Measurements from ENCODE around the gene REEP1. TPM values are rescaled to one million over a fixed set of nuclear protein-coding genes. Genes with fewer than 3 reads are reported as not detected.
A peak's percentile ranks its signal among the peaks of the same experiment; 100 is the strongest.
"Not testable (repeated sequence)": the region's sequence is repeated elsewhere in the genome, so short reads cannot be mapped to it uniquely, and the experiment has no call there.

The REEP1 gene
- total RNA-seq, 4 donors from 2014 or later: 0.39 to 3.3 (median 1.7) TPM

- Histone ChIP-seq H3K4me1 (peaks cover 0 to 7% (median 0%) of the 10 kb centered on the region in 4 donors), H3K36me3 (no peaks in the 10 kb centered on the region), H3K4me3 (no peak overlapping the region), H3K27ac (peak overlapping the region in 1 of 4 donors; percentile 19), H3K27me3 (no peaks in the 10 kb centered on the region), H3K9me3 (no peaks in the 10 kb centered on the region)
- WGBS, 2 donors: 58 to 73% methylated on average over 10 of the region's 10 CpGs
- TF ChIP-seq EP300 (IDR thresholded peaks at IDR 0.05) (no peak), CTCF (IDR thresholded peaks at IDR 0.05) (peak in 1 of 5 experiments; percentile 16)
- DNase-seq (ENCODE audit: low spot score in 2 of 2): no peak
These were observed 87.6 kb downstream of the REEP1 start for GRCh38 chr2:86249579-86250391.

- Histone ChIP-seq H3K9me3 (no peaks in the 10 kb centered on the region), H3K36me3 (no peaks in the 10 kb centered on the region), H3K4me3 (no peak overlapping the region), H3K4me1 (peaks cover 0 to 7% (median 0%) of the 10 kb centered on the region in 4 donors), H3K27ac (no peak overlapping the region), H3K27me3 (no peaks in the 10 kb centered on the region)
- 82 to 85% methylated on average over 6 of the region's 6 CpGs for WGBS, 2 donors
- TF ChIP-seq CTCF (IDR thresholded peaks at IDR 0.05) (no peak), POLR2A (IDR thresholded peaks at IDR 0.05) (no peak), EP300 (IDR thresholded peaks at IDR 0.05) (no peak)
- DNase-seq (ENCODE audit: low spot score in 2 of 2): no peak
These were observed 88.2 kb downstream of the REEP1 start for GRCh38 chr2:86249176-86249575.

- not testable (repeated sequence) for H3K27ac ChIP-seq, H3K4me1 ChIP-seq
- 87 to 98% methylated on average over 5 of the region's 5 CpGs for WGBS, 2 donors
These were observed 92.2 kb downstream of the REEP1 start for GRCh38 chr2:86245222-86245621.

GRCh38 chr2:86244781-86245180 lies 92.6 kb downstream of the REEP1 start:
- H3K4me1 ChIP-seq; DNase-seq (ENCODE audit: low spot score in 2 of 2); H3K27ac ChIP-seq; H3K27me3 ChIP-seq; H3K4me3 ChIP-seq; H3K36me3 ChIP-seq; H3K9me3 ChIP-seq: not testable (repeated sequence)
- WGBS, 2 donors: 93 to 99% methylated on average over 5 of the region's 5 CpGs

More at GRCh38 chr2:86245222-86245621, 92.2 kb downstream of the REEP1 start:
- DNase-seq (ENCODE audit: low spot score in 2 of 2); H3K27me3 ChIP-seq; H3K9me3 ChIP-seq; H3K4me3 ChIP-seq; H3K36me3 ChIP-seq: not testable (repeated sequence)

- 78 to 79% methylated on average over 5 of the region's 5 CpGs for WGBS, 2 donors
- H3K36me3 ChIP-seq: no peaks in the 10 kb centered on the region
- no peaks in the 10 kb centered on the region for H3K27me3 ChIP-seq
- TF ChIP-seq EP300 (IDR thresholded peaks at IDR 0.05) (no peak), POLR2A (IDR thresholded peaks at IDR 0.05) (no peak), CTCF (IDR thresholded peaks at IDR 0.05) (no peak)
- H3K27ac ChIP-seq: no peak overlapping the region
- H3K4me1 ChIP-seq: no peaks in the 10 kb centered on the region
- DNase-seq (ENCODE audit: low spot score in 2 of 2): no peak
- H3K4me3 ChIP-seq: no peak overlapping the region
- no peaks in the 10 kb centered on the region for H3K9me3 ChIP-seq
These were observed 93.3 kb downstream of the REEP1 start for GRCh38 chr2:86243950-86244733.

GRCh38 chr2:86243272-86243671 lies 94.2 kb downstream of the REEP1 start:
- TF ChIP-seq CTCF (IDR thresholded peaks at IDR 0.05): no peak
- TF ChIP-seq POLR2A (IDR thresholded peaks at IDR 0.05): no peak
- TF ChIP-seq EP300 (IDR thresholded peaks at IDR 0.05): no peak
- Histone ChIP-seq H3K27ac (no peak overlapping the region), H3K27me3 (no peaks in the 10 kb centered on the region), H3K9me3 (no peaks in the 10 kb centered on the region), H3K36me3 (no peaks in the 10 kb centered on the region), H3K4me3 (no peak overlapping the region), H3K4me1 (no peaks in the 10 kb centered on the region)
- DNase-seq (ENCODE audit: low spot score in 2 of 2): no peak
- WGBS, 2 donors: 91 to 92% methylated on average over 6 of the region's 6 CpGs
